PC-9 (cell line): ENCODE results near the gene ARHGAP26. TPM values are rescaled to one million over a fixed set of nuclear protein-coding genes. Genes with fewer than 3 reads are reported as not detected.

Experiments
- BruUV-seq: library from RNA; stranded (reverse); fragments of 400-500 nt; replicated peaks from 2 replicates; lab custom pipeline; 2021; lab: Mats Ljungman, UMichigan
- CTCF ChIA-PET: fragments of 300-600 bp; sonication (Branson Sonifier 250); formaldehyde crosslinking; loops from one replicate; lab custom pipeline; 2022; ENCODE audit warnings: antibody characterized with exemption; lab: Charles Lee
- POLR2A ChIA-PET: fragments of 300-600 bp; sonication (Branson Sonifier 250); formaldehyde crosslinking; loops from one replicate; lab custom pipeline; 2022; ENCODE audit warnings: antibody characterized with exemption; ENCODE audit not compliant: unreplicated experiment; lab: Charles Lee
- DNase-seq, 2 experiments: peaks; one replicate each; pipeline versions ENCODE4 v3.0.0 to v3.0.0-alpha.2; 2015 to 2022; ENCODE audit warnings: mixed read lengths in 1 of 2
- H2AFZ ChIP-seq: fragments of 200-600 bp; sonication (generic); 2 replicates; pipeline ENCODE4 v1.8.1; 2017; ENCODE audit warnings: antibody characterized with exemption
- H3F3A ChIP-seq: fragments of 200-600 bp; sonication (generic); 2 replicates; pipeline ENCODE4 v1.8.1; 2017; ENCODE audit warnings: antibody characterized with exemption, mild to moderate bottlenecking, low read depth; ENCODE audit not compliant: insufficient read depth
- H3K27ac ChIP-seq: fragments of 200-600 bp; sonication (generic); 2 replicates; pipeline ENCODE4 v1.6.1; 2016; ENCODE audit warnings: mixed run types
- H3K27me3 ChIP-seq: fragments of 200-600 bp; sonication (generic); 2 replicates; pipeline ENCODE4 v1.6.1; 2016; ENCODE audit warnings: low read depth, mixed run types; ENCODE audit not compliant: insufficient read depth
- H3K36me3 ChIP-seq: fragments of 200-600 bp; sonication (generic); 2 replicates; pipeline ENCODE4 v1.6.1; 2016; ENCODE audit warnings: low read depth, mixed run types
- H3K4me1 ChIP-seq: fragments of 200-600 bp; sonication (generic); replicated peaks from 2 replicates; pipeline ENCODE4 v1.6.1; 2016; ENCODE audit warnings: mixed run types; ENCODE audit not compliant: insufficient read depth
- H3K4me2 ChIP-seq: fragments of 200-600 bp; sonication (generic); 2 replicates; pipeline ENCODE4 v1.6.1; 2017; ENCODE audit warnings: mixed run types
- H3K4me3 ChIP-seq: fragments of 200-600 bp; sonication (generic); 2 replicates; pipeline ENCODE4 v1.6.1; 2016; ENCODE audit warnings: mixed run types
- H3K79me2 ChIP-seq: fragments of 200-600 bp; sonication (generic); 2 replicates; pipeline ENCODE4 v1.6.1; 2017; ENCODE audit warnings: low read depth, mixed run types
- H3K9me2 ChIP-seq: fragments of 200-600 bp; sonication (generic); 2 replicates; pipeline ENCODE4 v1.8.1; 2017; ENCODE audit warnings: mild to moderate bottlenecking; ENCODE audit not compliant: insufficient read depth
- H3K9me3 ChIP-seq: fragments of 200-600 bp; sonication (generic); 2 replicates; pipeline ENCODE4 v1.8.1; 2016; ENCODE audit warnings: low read depth; ENCODE audit not compliant: insufficient read depth
- H4K20me1 ChIP-seq: fragments of 200-600 bp; sonication (generic); 2 replicates; pipeline ENCODE4 v1.8.1; 2017; ENCODE audit not compliant: insufficient read depth
- EZH2 ChIP-seq: fragments of 200-600 bp; sonication (generic); IDR thresholded peaks from 2 replicates; pipeline ENCODE4 v1.8.0; 2017; ENCODE audit warnings: antibody characterized with exemption, low read depth
- intact Hi-C: fragments of 100-400 bp; cut with micrococcal nuclease; formaldehyde crosslinking; loops from one replicate; pipeline ENCODE4 v1.10.0; 2022; ENCODE audit not compliant: unreplicated experiment
- total RNA-seq: library from RNA; stranded (reverse); gene quantifications from 2 replicates; pipeline ENCODE4 v1.2.3, GENCODE V29; 2021
- TF ChIP-seq, protein P1 (sequence below): fragments of 200-600 bp; sonication (generic); conservative IDR thresholded peaks from 2 replicates; pipeline ENCODE4 v1.6.1; 2017; ENCODE audit warnings: mixed run types, antibody characterized with exemption, mild to moderate bottlenecking, moderate library complexity

ARHGAP26 gene
- total RNA-seq, 1 experiment from 2014 or later: 29.7 TPM

- ChIA-PET POLR2A (interaction anchor here (0.9 to 1.0 kb wide), 2 partner anchors 22 to 93 kb away, joined by 5 to 10 read pairs; no protein-coding TSS in a partner anchor), CTCF (interaction anchor here (0.6 kb wide), 2 partner anchors 19 to 303 kb away, joined by 4 to 5 read pairs; no protein-coding TSS in a partner anchor)
- H3K79me2 ChIP-seq: no peaks in the 10 kb centered on the region
- peak overlapping the region; percentile 86 for H3K27ac ChIP-seq
- H3K4me2 ChIP-seq: peak overlapping the region; percentile 48
- no peaks in the 10 kb centered on the region for H3K9me3 ChIP-seq
- peak; percentile 37 to 84 for DNase-seq
- H3K4me3 ChIP-seq: no peak overlapping the region
- H4K20me1 ChIP-seq: no peaks in the 10 kb centered on the region
- no peaks in the 10 kb centered on the region for H3K9me2 ChIP-seq
- H3K4me1 ChIP-seq: peaks cover 37% of the 10 kb centered on the region
- no TSS peak for BruUV-seq
- H3K36me3 ChIP-seq: no peaks in the 10 kb centered on the region
- H3K27me3 ChIP-seq: no peaks in the 10 kb centered on the region
- no peak overlapping the region for H2AFZ ChIP-seq
- TF ChIP-seq EZH2: no peak
- TF ChIP-seq, protein P1, sequence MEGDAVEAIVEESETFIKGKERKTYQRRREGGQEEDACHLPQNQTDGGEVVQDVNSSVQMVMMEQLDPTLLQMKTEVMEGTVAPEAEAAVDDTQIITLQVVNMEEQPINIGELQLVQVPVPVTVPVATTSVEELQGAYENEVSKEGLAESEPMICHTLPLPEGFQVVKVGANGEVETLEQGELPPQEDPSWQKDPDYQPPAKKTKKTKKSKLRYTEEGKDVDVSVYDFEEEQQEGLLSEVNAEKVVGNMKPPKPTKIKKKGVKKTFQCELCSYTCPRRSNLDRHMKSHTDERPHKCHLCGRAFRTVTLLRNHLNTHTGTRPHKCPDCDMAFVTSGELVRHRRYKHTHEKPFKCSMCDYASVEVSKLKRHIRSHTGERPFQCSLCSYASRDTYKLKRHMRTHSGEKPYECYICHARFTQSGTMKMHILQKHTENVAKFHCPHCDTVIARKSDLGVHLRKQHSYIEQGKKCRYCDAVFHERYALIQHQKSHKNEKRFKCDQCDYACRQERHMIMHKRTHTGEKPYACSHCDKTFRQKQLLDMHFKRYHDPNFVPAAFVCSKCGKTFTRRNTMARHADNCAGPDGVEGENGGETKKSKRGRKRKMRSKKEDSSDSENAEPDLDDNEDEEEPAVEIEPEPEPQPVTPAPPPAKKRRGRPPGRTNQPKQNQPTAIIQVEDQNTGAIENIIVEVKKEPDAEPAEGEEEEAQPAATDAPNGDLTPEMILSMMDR: no peak
- H3F3A ChIP-seq: peaks cover 15% of the 10 kb centered on the region
- intact Hi-C loops: no loop called here
Measured at GRCh38 chr5:142959683-142960657, 189.8 kb downstream of the ARHGAP26 start.

GRCh38 chr5:142961440-142962173 lies 191.4 kb downstream of the ARHGAP26 start:
- CTCF ChIA-PET: no interaction called here
- Histone ChIP-seq H3K4me2 (no peak overlapping the region), H2AFZ (no peak overlapping the region), H3K4me1 (peaks cover 37% of the 10 kb centered on the region), H3F3A (peaks cover 15% of the 10 kb centered on the region), H3K9me3 (no peaks in the 10 kb centered on the region), H3K79me2 (no peaks in the 10 kb centered on the region), H3K27ac (no peak overlapping the region), H3K27me3 (no peaks in the 10 kb centered on the region), H3K9me2 (no peaks in the 10 kb centered on the region), H4K20me1 (no peaks in the 10 kb centered on the region), H3K36me3 (no peaks in the 10 kb centered on the region), H3K4me3 (no peak overlapping the region)
- DNase-seq: no peak
- POLR2A ChIA-PET: no interaction called here
- intact Hi-C loops: no loop called here
- TF ChIP-seq, protein P1: no peak
- no peak for TF ChIP-seq EZH2
- no TSS peak for BruUV-seq

DNA sequence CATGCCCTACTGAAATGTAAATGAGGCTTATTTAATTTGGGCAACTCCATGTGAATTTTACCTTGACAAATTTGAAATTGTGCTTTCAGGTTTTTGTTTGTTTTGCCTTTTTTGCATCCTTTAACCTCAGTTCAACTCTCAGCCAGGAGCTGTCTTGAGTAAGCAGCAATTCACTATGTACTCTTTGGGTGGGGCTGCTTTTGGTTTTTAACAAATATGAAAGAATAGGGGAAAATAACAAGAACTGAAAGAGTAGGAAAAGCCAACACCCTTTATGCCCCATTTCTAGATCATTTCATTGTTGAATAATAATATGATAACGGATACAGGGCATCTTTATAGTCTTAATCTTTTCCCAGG lies 192.0 kb downstream of the ARHGAP26 start:
- Histone ChIP-seq H4K20me1 (no peaks in the 10 kb centered on the region), H3K9me3 (no peaks in the 10 kb centered on the region), H3K79me2 (no peaks in the 10 kb centered on the region), H3K36me3 (no peaks in the 10 kb centered on the region), H3F3A (peaks cover 15% of the 10 kb centered on the region), H3K4me2 (peak overlapping the region; percentile 2; the same call in 1 of the 2 replicates), H3K4me1 (peaks cover 37% of the 10 kb centered on the region), H2AFZ (no peak overlapping the region), H3K27ac (0 out of 2 replicates have a peak overlapping the region, but pooled peaks have one; percentile 10), H3K27me3 (no peaks in the 10 kb centered on the region), H3K4me3 (no peak overlapping the region), H3K9me2 (no peaks in the 10 kb centered on the region)
- ChIA-PET CTCF (interaction anchor here (0.9 kb wide), 1 partner anchor 13 kb away, joined by 3 read pairs; no protein-coding TSS in a partner anchor), POLR2A (no interaction called here)
- intact Hi-C loops: no loop called here
- no peak for DNase-seq
- no TSS peak for BruUV-seq
- no peak for TF ChIP-seq EZH2
- TF ChIP-seq, protein P1: no peak
